T-helper 1 cell (primary cell): Measurements from ENCODE around the gene ATRIP.

Source experiments
- DNase-seq, 5 donors: peaks; one replicate each; pipeline ENCODE4 v3.0.0-alpha.2; 2012 to 2020

ATRIP gene

DNA sequence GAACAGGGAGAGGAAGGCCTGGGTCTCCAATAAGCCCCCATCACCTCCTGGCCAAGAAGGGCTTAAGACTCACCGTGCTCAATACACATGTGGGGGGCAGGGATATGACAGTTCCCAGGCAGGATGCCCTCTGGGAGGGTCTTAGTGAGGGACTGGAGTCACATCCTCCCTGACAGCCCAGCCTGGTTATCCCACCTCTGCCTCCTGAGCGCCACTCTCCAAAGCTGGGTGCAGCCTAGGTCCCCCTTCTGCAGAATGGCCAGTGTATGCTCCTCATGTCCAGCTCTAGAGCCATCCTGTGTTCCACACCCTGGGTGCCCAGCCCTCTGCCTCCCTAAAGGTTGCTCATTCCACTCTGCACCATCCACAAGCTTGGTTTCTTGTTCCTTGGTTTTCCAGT is 58.6 kb downstream of the ATRIP start:
- no peak for DNase-seq

DNA sequence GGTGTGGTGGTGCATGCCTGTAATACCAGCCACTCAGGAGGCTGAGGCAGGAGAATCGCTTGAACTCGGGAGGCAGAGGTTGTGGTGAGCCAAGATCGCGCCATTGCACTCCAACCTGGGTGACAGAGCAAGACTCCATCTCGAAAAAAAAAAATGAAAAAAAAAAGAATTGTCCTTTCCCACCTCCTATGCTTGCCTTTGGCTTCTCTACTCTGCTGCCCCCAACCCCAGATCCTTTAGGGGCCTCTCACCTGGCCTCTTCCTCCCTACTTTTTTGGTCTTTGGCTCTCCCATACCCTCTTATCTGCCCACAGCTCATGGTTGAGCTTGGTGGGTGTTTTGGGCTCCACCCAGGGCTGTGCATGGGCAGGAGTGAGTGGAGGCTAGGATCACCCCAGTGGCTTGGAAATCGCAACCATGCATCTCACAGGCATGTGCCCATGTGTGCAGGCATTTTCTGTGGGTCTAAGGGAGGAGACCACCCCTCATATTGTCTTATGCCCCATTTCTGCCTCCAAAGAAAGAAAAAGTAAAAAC is 59.5 kb downstream of the ATRIP start:
- no peak for DNase-seq

DNA sequence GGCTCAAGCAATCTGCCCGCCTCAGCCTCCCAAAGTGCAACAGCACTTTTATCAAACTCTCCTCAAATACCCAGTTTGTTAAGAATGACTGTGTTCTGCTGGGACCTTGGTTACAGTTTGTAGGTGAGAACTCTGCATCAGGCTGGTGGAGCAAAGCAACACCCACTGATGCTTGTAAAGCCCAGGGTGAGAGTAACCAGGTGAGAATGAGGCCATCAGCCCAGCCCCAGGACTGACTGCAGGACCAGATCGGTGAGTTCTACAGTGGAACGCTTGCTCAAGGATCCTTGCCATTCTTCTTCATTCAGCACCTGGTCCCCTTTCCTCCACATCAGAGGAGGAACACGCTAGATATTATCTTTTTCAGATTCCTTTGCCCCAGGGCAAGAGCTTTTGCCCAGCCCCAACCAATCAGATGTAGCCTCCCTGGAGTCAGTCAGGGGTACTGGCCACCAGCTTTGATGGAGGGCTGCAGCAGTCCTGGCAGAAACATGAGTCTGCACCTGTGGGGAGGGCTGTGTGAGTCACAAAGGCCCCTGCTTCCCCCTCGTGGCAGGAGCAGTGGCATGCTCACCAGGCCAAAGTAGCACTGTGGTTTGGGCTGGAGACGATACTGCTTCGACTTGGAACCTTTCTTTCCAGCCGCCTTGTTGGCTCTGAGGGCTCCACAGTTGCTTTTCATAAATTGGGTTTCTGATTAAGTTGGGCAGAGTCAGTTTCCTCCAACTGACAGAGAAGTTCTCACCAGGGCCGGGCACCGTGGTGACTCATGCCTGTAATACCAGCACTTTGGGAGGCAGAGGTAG is 60.9 kb downstream of the ATRIP start:
- DNase-seq: peak; percentile 49 to 82 (median 62)

- DNase-seq: no peak
These were observed 65.0 kb downstream of the ATRIP start for GRCh38 chr3:48511551-48511950.

- DNase-seq: peak in 1 of 5 donors; percentile 76
These were observed 68.1 kb downstream of the ATRIP start for GRCh38 chr3:48514431-48515227.
